ENCODE data around the gene SHISA7. TPM values are rescaled to one million over a fixed set of nuclear protein-coding genes. Genes with fewer than 3 reads are reported as not detected.

Gene SHISA7
- polyA plus RNA-seq, 2 of the 4 experiments (the other 2 are of a cell fraction), result 0.01 TPM; not detected in 1

- TF ChIP-seq ELK1 (IDR thresholded peaks at IDR 0.05; ENCODE audit: low read depth, low read length) (no peak), ZSCAN20 (CRISPR knock-in tag; IDR thresholded peaks at IDR 0.05) (no peak), FOSB (CRISPR knock-in tag; IDR thresholded peaks at IDR 0.05) (peak; percentile 86; the same call in 1 of the 2 replicates), HMGXB4 (CRISPR knock-in tag; IDR thresholded peaks at IDR 0.05; ENCODE audit: borderline replicate concordance) (no peak), CBX8 (IDR thresholded peaks at IDR 0.05) (no peak), GATA3 (IDR thresholded peaks at IDR 0.05; ENCODE audit: borderline replicate concordance) (0 out of 2 replicates have a peak, but pooled peaks have one; percentile 15), CBX2 (IDR thresholded peaks at IDR 0.05; ENCODE audit: borderline replicate concordance, low read depth) (no peak), EHMT2 (IDR thresholded peaks at IDR 0.05; ENCODE audit: low read depth) (no peak), RARB (CRISPR knock-in tag; IDR thresholded peaks at IDR 0.05) (peak; percentile 62; the same call in 1 of the 2 replicates), POLR2AphosphoS2 (conservative IDR thresholded peaks at IDR 0.05; ENCODE audit: low read length) (peak; percentile 83; the same call in 1 of the 2 replicates), MAZ (IDR thresholded peaks at IDR 0.05; ENCODE audit: borderline replicate concordance, low read depth, low read length) (no peak), E2F6 (IDR thresholded peaks at IDR 0.05; ENCODE audit: borderline replicate concordance, low read depth) (peak; percentile 60; the same call in 1 of the 2 replicates), MAFK (IDR thresholded peaks at IDR 0.05; ENCODE audit: partially characterized antibody) (no peak), RFX5 (IDR thresholded peaks at IDR 0.05) (peak; percentile 72), ATOH8 (CRISPR knock-in tag; IDR thresholded peaks at IDR 0.05; ENCODE audit: low read depth) (0 out of 2 replicates have a peak, but pooled peaks have one; percentile 25), NR3C1 (IDR thresholded peaks at IDR 0.05) (no peak), ESRRA (IDR thresholded peaks at IDR 0.05; ENCODE audit: borderline replicate concordance, low read length) (no peak), JUN (IDR thresholded peaks at IDR 0.05) (peak; percentile 28 to 78; a peak in 2 of 5 replicates), ZNF302 (CRISPR knock-in tag; IDR thresholded peaks at IDR 0.05) (no peak), TFCP2L1 (CRISPR knock-in tag; IDR thresholded peaks at IDR 0.05) (peak; percentile 90)
Observed at GRCh38 chr19:55484593-55485438, 41.7 kb upstream of the SHISA7 start, which contains the start of gene NAT14 (continued).

- DNase-seq (ENCODE audit: low read depth in 1 of 2, low spot score in 1 of 2) (no peak), ATAC-seq (no peak), FAIRE-seq (no peak)
- POLR2A ChIA-PET, result interaction anchor here (0.6 to 4.1 kb wide), 7 partner anchors 8 to 396 kb away, joined by 3 to 53 read pairs (median 4); partner anchors contain the start of genes ISOC2, UBE2S and ZNF628
- CTCF ChIA-PET, result interaction anchor here (1.4 to 17.3 kb wide), 6 partner anchors 14 to 148 kb away, joined by 4 to 219 read pairs (median 13); partner anchors contain the start of gene ZNF865
- Histone ChIP-seq H3K4me3 (peak overlapping the region; percentile 75), H3K4me1 (peaks cover 49% of the 10 kb centered on the region), H3K9me3 (no peaks in the 10 kb centered on the region), H3K4me2 (peak overlapping the region; percentile 97), H3K27ac (peak overlapping the region; percentile 89 to 93; a peak in 5 of 6 replicates)
- 85% methylated on average over 38 of the region's 46 CpGs for WGBS (ENCODE audit: missing lambda C conversion rate)
- TF ChIP-seq RCOR1 (IDR thresholded peaks at IDR 0.05; ENCODE audit: low read depth, low read length) (no peak), REST (IDR thresholded peaks at IDR 0.05) (no peak; the same call in 1 of the 2 replicates), CTCF (IDR thresholded peaks at IDR 0.05) (no peak), ZSCAN20 (CRISPR knock-in tag; IDR thresholded peaks at IDR 0.05) (no peak), CEBPB (IDR thresholded peaks at IDR 0.05) (no peak), HOXB13 (CRISPR knock-in tag; IDR thresholded peaks at IDR 0.05; ENCODE audit: low read depth) (no peak)
Observed at GRCh38 chr19:55483706-55484592, 40.8 kb upstream of the SHISA7 start.
